ENCODE measurements around the gene MNDA. TPM values are rescaled to one million over a fixed set of nuclear protein-coding genes. Genes with fewer than 3 reads are reported as not detected.

Gene MNDA
- total RNA-seq, result not detected

DNA sequence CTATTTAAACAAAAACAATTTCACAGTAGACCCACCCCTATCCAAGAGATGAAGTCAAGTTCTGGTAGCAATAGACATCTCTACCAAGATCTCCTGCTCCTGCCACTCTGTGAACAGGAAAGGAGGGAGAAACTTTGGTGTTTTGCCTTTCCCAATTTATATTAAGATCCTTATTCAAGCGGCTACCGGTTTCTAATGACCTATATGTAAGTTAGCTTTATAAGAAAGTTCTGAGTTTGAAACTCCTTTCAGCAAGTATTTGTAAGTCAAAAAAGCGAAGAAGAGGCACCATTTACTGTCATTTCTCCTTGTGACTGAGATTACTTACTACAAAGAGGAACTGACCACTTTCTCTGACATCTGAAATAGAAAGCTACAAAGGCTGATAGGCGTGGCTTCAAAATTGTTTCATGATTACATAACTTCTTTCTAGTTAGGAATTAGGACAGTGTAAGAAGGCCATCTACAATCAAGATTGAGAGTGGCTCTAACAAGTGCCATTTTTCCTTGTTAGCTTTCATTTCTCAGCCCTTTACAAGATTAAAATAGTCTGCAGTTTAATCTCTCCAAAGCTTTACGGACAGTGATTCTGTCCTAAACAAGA lies at the start of gene MNDA:
Gene MNDA (plus strand): TSS at position 448 of the 604 bp plus-strand sequence. CDS start 10,803 bp downstream, outside the sequence.
- no peak for DNase-seq
- H3K4me3 Mint-ChIP-seq, result no peak within 1 kb of the TSS
- peaks cover 23% of the 10 kb centered on the region for H3K9me3 Mint-ChIP-seq
- peaks cover 14% of the 10 kb centered on the region for H3K4me1 Mint-ChIP-seq
- CTCF ChIA-PET, result no interaction called here
- H3K27ac Mint-ChIP-seq, result no peak within 1 kb of the TSS
- POLR2A ChIA-PET, result no interaction called here
- H3K27me3 Mint-ChIP-seq, result peaks cover 8% of the 10 kb centered on the region
- peaks cover 9% of the 10 kb centered on the region for H3K36me3 Mint-ChIP-seq (ENCODE audit: low read depth)

- Mint-ChIP-seq H3K4me3 (no peak overlapping the region), H3K27me3 (peaks cover 11% of the 10 kb centered on the region), H3K27ac (no peak overlapping the region), H3K9me3 (no peaks in the 10 kb centered on the region), H3K4me1 (no peaks in the 10 kb centered on the region), H3K36me3 (ENCODE audit: low read depth) (no peaks in the 10 kb centered on the region)
- CTCF ChIA-PET, result interaction anchor here (0.8 to 2.1 kb wide), 4 partner anchors 25 to 206 kb away, joined by 3 to 8 read pairs (median 6); no protein-coding TSS in a partner anchor
- POLR2A ChIA-PET, result no interaction called here
- peak; percentile 32 for DNase-seq
Measured at GRCh38 chr1:158793604-158794003, 37.5 kb upstream of the MNDA start.

DNA sequence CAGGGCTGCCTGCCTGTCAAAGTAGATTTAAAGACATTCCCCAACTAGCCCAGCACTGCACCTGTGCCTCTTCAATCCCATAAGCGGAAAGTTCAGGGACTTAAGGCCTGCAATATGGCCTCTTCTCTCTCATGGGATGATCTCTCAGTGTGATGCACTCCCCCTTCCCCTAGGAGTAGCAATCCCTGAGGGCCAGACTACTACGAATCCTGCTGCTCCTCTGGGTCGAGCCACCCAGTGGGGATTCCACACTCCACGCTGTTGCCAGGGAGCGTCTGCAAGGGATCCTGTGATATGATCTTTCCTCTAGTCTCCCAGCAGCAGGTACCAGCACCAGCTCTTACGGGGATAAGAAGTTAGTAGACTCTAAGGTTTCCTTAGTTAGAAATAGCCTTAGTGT lies 36.9 kb upstream of the MNDA start:
- no peaks in the 10 kb centered on the region for H3K36me3 Mint-ChIP-seq (ENCODE audit: low read depth)
- H3K27me3 Mint-ChIP-seq, result peaks cover 8% of the 10 kb centered on the region
- H3K27ac Mint-ChIP-seq, result no peak overlapping the region
- ChIA-PET POLR2A (no interaction called here), CTCF (interaction anchor here (1.2 to 2.1 kb wide), 3 partner anchors 24 to 206 kb away, joined by 5 to 8 read pairs (median 6); no protein-coding TSS in a partner anchor)
- H3K9me3 Mint-ChIP-seq, result no peaks in the 10 kb centered on the region
- no peak overlapping the region for H3K4me3 Mint-ChIP-seq
- DNase-seq, result no peak
- H3K4me1 Mint-ChIP-seq, result no peaks in the 10 kb centered on the region

- POLR2A ChIA-PET, result no interaction called here
- Mint-ChIP-seq H3K36me3 (ENCODE audit: low read depth) (no peaks in the 10 kb centered on the region), H3K4me3 (no peak overlapping the region), H3K9me3 (no peaks in the 10 kb centered on the region), H3K27ac (no peak overlapping the region), H3K4me1 (no peaks in the 10 kb centered on the region), H3K27me3 (peaks cover 19% of the 10 kb centered on the region)
- no peak for DNase-seq
- CTCF ChIA-PET, result no interaction called here
Measured at GRCh38 chr1:158798531-158798930, 32.6 kb upstream of the MNDA start.

DNA sequence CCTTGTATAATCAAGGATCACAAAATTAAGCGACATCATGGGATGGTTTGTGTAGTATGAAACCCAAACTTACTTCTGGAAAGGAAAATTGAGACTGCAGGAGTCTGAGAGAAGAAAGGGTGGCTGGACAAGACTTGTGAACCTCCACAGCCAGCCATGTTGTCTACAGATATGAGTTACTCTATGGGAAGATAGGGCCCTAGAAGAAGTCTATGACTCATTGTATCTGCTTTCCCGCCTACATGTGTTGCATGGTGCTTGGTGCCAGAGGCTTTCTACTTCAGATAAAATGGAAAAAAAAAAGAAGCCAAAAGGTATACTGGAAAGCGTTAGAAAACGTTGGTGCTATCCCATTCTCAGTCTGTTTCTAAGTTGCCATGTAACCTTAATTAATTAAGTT lies 31.5 kb upstream of the MNDA start:
- Mint-ChIP-seq H3K27ac (no peak overlapping the region), H3K27me3 (peaks cover 24% of the 10 kb centered on the region), H3K4me1 (no peaks in the 10 kb centered on the region), H3K9me3 (no peaks in the 10 kb centered on the region), H3K4me3 (no peak overlapping the region), H3K36me3 (ENCODE audit: low read depth) (no peaks in the 10 kb centered on the region)
- POLR2A ChIA-PET, result no interaction called here
- no peak for DNase-seq
- CTCF ChIA-PET, result no interaction called here

DNA sequence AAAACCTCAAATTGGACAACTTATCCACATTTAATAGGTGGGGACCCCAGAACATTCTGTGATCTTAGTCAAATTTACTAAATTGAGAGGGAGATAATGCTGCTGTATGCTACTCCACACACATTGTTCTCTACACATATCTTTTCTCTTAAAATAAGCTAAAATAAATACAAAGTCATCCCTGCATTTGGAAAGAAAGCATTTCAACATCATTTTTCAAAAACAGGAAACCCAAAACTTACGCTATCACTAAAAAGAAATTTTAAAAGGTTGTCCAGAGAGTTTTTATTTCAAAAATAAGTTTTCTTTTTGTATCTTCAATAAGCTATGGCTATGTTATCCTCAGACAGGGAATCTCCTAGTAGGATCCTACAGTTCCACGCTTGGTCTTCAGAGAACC lies 30.6 kb upstream of the MNDA start:
- Mint-ChIP-seq H3K27ac (no peak overlapping the region), H3K27me3 (peaks cover 24% of the 10 kb centered on the region), H3K36me3 (ENCODE audit: low read depth) (no peaks in the 10 kb centered on the region), H3K4me3 (no peak overlapping the region), H3K9me3 (no peaks in the 10 kb centered on the region), H3K4me1 (no peaks in the 10 kb centered on the region)
- ChIA-PET POLR2A (no interaction called here), CTCF (no interaction called here)
- no peak for DNase-seq

DNA sequence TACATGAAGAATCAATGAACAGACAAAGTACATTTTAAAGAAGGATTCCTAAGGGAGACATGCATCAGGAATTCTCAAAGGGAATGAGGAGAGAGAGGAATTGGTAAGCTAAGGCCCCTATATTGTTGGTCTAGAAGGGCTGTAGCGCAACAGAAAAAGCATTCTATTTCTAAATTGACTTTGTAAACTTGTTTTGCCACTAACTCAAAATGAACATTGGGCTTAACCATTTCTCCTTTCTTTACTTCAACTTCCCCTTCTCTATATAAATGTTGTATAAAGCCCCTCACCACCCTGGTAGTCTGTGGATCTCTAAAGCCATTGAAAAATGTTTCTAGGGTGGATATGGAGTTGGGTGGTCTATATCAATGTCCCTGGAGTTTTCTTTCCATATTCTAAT lies 29.8 kb upstream of the MNDA start:
- Mint-ChIP-seq H3K27me3 (peaks cover 27% of the 10 kb centered on the region), H3K36me3 (ENCODE audit: low read depth) (no peaks in the 10 kb centered on the region), H3K27ac (no peak overlapping the region), H3K4me3 (no peak overlapping the region), H3K4me1 (no peaks in the 10 kb centered on the region), H3K9me3 (no peaks in the 10 kb centered on the region)
- no peak for DNase-seq
- ChIA-PET CTCF (no interaction called here), POLR2A (no interaction called here)

DNA sequence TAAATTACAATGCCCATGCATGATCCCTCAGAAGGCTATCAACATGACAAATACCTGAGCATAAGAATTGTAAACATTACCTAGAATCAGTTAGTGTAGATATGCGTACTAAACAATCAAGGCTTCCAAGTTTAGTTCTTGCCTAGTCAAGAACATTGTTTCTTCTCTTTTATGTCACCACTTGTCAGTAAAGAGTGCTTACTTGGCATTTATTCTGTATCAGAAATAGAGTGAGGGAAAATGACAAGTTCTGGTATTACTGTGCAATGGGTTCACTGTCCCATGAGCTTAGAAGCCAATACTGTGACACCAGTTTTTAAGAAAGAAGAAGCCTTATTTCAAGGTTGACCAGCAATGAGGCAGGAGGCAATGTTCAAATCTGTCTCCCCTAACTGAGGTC lies 27.5 kb upstream of the MNDA start:
- no peaks in the 10 kb centered on the region for H3K9me3 Mint-ChIP-seq
- no peak overlapping the region for H3K4me3 Mint-ChIP-seq
- H3K4me1 Mint-ChIP-seq, result no peaks in the 10 kb centered on the region
- DNase-seq, result no peak
- ChIA-PET POLR2A (no interaction called here), CTCF (interaction anchor here (1.1 kb wide), 1 partner anchor 15 kb away, joined by 3 read pairs; no protein-coding TSS in a partner anchor)
- H3K27ac Mint-ChIP-seq, result no peak overlapping the region
- H3K36me3 Mint-ChIP-seq (ENCODE audit: low read depth), result no peaks in the 10 kb centered on the region
- peaks cover 29% of the 10 kb centered on the region for H3K27me3 Mint-ChIP-seq

DNA sequence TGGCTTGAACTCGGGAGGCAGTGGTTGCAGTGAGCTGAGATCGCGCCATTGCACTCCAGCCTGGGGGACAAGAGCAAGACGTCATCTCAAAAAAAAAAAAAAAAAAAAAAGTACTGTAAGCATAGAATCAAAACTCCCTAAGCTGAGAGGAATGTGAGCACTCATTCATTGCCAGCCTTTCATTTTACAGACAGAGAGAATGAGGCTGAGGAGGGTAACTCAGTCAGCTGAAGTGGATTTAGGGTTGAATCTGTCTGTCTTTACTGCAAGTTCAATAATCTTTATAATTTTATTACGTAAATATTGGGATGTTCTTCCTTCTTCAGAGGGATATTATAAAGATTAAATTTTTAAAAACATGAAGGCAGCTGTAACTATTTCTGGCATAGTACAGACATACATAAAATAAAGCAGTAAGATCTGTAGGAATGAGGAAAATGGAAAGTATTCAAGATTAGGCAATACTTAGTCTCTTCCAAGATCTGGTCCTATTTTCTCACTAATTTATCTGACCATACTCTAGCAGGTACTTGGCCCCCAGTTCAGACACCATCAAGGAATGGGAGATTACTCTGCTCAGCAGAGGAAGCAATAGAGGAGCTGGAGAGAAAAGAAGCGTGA lies 24.1 kb upstream of the MNDA start:
- H3K36me3 Mint-ChIP-seq (ENCODE audit: low read depth), result no peaks in the 10 kb centered on the region
- no peak for DNase-seq
- H3K27ac Mint-ChIP-seq, result no peak overlapping the region
- ChIA-PET POLR2A (no interaction called here), CTCF (interaction anchor here (4.3 kb wide), 1 partner anchor 13 kb away, joined by 26 read pairs; no protein-coding TSS in a partner anchor)
- no peak overlapping the region for H3K4me3 Mint-ChIP-seq
- H3K27me3 Mint-ChIP-seq, result peaks cover 23% of the 10 kb centered on the region
- no peaks in the 10 kb centered on the region for H3K9me3 Mint-ChIP-seq
- H3K4me1 Mint-ChIP-seq, result no peaks in the 10 kb centered on the region

- CTCF ChIA-PET, result interaction anchor here (4.3 kb wide), 1 partner anchor 11 kb away, joined by 26 read pairs; no protein-coding TSS in a partner anchor
- H3K36me3 Mint-ChIP-seq (ENCODE audit: low read depth), result no peaks in the 10 kb centered on the region
Measured at GRCh38 chr1:158809256-158809655, 21.9 kb upstream of the MNDA start.

DNA sequence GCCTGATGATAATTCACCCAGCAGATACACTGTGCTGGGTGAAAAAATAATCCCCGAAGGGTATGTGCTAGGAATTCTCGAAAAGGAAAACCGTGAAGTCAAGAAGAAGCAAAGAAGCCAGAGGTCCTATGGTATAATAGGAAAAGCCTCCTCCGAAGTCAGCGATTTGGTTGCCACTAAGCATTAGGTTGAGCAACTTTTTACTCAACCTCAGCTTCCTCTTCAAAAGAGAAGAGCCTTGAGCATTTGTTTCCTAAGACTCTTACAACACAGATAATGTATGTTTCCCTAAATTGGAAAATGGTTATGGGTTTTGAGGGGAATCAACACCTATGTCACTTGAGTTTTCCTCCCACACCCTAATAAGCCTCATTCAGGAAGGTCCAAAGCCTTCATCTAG lies 21.3 kb upstream of the MNDA start:
- H3K4me3 Mint-ChIP-seq, result no peak overlapping the region
- no peak overlapping the region for H3K27ac Mint-ChIP-seq
- POLR2A ChIA-PET, result no interaction called here
- CTCF ChIA-PET, result interaction anchor here (4.3 kb wide), 1 partner anchor 10 kb away, joined by 26 read pairs; no protein-coding TSS in a partner anchor
- no peaks in the 10 kb centered on the region for H3K36me3 Mint-ChIP-seq (ENCODE audit: low read depth)
- DNase-seq, result no peak
- H3K27me3 Mint-ChIP-seq, result peaks cover 6% of the 10 kb centered on the region
- peaks cover 6% of the 10 kb centered on the region for H3K4me1 Mint-ChIP-seq
- no peaks in the 10 kb centered on the region for H3K9me3 Mint-ChIP-seq

More at GRCh38 chr1:158809256-158809655, 21.9 kb upstream of the MNDA start:
- no peak for DNase-seq
- Mint-ChIP-seq H3K27ac (no peak overlapping the region), H3K4me1 (peaks cover 6% of the 10 kb centered on the region), H3K4me3 (no peak overlapping the region), H3K27me3 (peaks cover 7% of the 10 kb centered on the region), H3K9me3 (no peaks in the 10 kb centered on the region)
- POLR2A ChIA-PET, result interaction anchor here (0.7 kb wide), 1 partner anchor 267 kb away, joined by 4 read pairs; the partner anchor contains the start of gene AIM2

GRCh38 chr1:158810311-158810710 lies 20.8 kb upstream of the MNDA start:
- Mint-ChIP-seq H3K9me3 (no peaks in the 10 kb centered on the region), H3K4me1 (peaks cover 6% of the 10 kb centered on the region), H3K27ac (no peak overlapping the region), H3K4me3 (no peak overlapping the region), H3K27me3 (peaks cover 6% of the 10 kb centered on the region), H3K36me3 (ENCODE audit: low read depth) (no peaks in the 10 kb centered on the region)
- ChIA-PET POLR2A (no interaction called here), CTCF (interaction anchor here (1.0 kb wide), 1 partner anchor 9 kb away, joined by 3 read pairs; no protein-coding TSS in a partner anchor)
- DNase-seq, result no peak

GRCh38 chr1:158812336-158812735 lies 18.8 kb upstream of the MNDA start:
- no peak for DNase-seq
- H3K27me3 Mint-ChIP-seq, result peaks cover 2% of the 10 kb centered on the region
- peaks cover 6% of the 10 kb centered on the region for H3K4me1 Mint-ChIP-seq
- no peaks in the 10 kb centered on the region for H3K36me3 Mint-ChIP-seq (ENCODE audit: low read depth)
- ChIA-PET CTCF (no interaction called here), POLR2A (no interaction called here)
- H3K27ac Mint-ChIP-seq, result no peak overlapping the region
- peaks cover under 1% of the 10 kb centered on the region for H3K9me3 Mint-ChIP-seq
- no peak overlapping the region for H3K4me3 Mint-ChIP-seq
